SK-N-SH (cell line): ENCODE results near the gene CHD6.

Source experiments
- CHD2 ChIP-seq: fragments of 150-350 bp; IDR thresholded peaks from 2 replicates; pipeline ENCODE4 v1.6.1; 2018; ENCODE audit warnings: low read length; ENCODE audit not compliant: partially characterized antibody
- EZH2phosphoT487 ChIP-seq: fragments of 200-600 bp; sonication (generic); IDR thresholded peaks from 2 replicates; pipeline ENCODE4 v1.6.1; 2017; ENCODE audit warnings: low read depth, mixed run types, mild to moderate bottlenecking, antibody characterized with exemption, moderate library complexity, borderline replicate concordance
- FOSL2 ChIP-seq: IDR thresholded peaks from 2 replicates; pipeline ENCODE4 v1.4.0; 2012; ENCODE audit warnings: low read depth, mild to moderate bottlenecking, moderate library complexity, borderline replicate concordance
- GABPA ChIP-seq: IDR thresholded peaks from 2 replicates; pipeline ENCODE4 v1.4.0; 2012; ENCODE audit warnings: low read depth, mild to moderate bottlenecking
- PBX3 ChIP-seq: IDR thresholded peaks from 2 replicates; pipeline ENCODE4; 2012
- POLR2AphosphoS5 ChIP-seq: IDR thresholded peaks from 2 replicates; pipeline ENCODE4 v1.6.1; 2012; ENCODE audit warnings: low read depth, low read length
- RAD21 ChIP-seq: IDR thresholded peaks from 2 replicates; pipeline ENCODE4 v1.6.1; 2012; ENCODE audit warnings: mild to moderate bottlenecking, low read length
- REST ChIP-seq: IDR thresholded peaks from 2 replicates; pipeline ENCODE4 v1.6.1; 2012; ENCODE audit warnings: mild to moderate bottlenecking, low read depth, low read length, moderate library complexity
- RXRA ChIP-seq: IDR thresholded peaks from 2 replicates; pipeline ENCODE4 v1.4.0; 2012; ENCODE audit warnings: low read depth, mild to moderate bottlenecking, borderline replicate concordance
- TCF12 ChIP-seq: IDR thresholded peaks from 2 replicates; pipeline ENCODE4 v1.4.0; 2012
- ZBTB33 ChIP-seq: IDR thresholded peaks from 2 replicates; pipeline ENCODE4 v1.4.0; 2012; ENCODE audit warnings: low read depth, borderline replicate concordance
- TF ChIP-seq, protein P1 (sequence below): fragments of 200-600 bp; sonication (generic); IDR thresholded peaks from 2 replicates; pipeline ENCODE4 v1.6.1; 2017; ENCODE audit warnings: antibody characterized with exemption, mild to moderate bottlenecking, moderate library complexity
- TF ChIP-seq, protein P2 (sequence below): IDR thresholded peaks from 2 replicates; pipeline ENCODE4 v1.4.0; 2012; ENCODE audit warnings: low read depth, borderline replicate concordance

- TF ChIP-seq ZBTB33 (no peak), RAD21 (no peak), RXRA (no peak), CHD2 (no peak), POLR2AphosphoS5 (no peak), FOSL2 (no peak; the same call in 1 of the 2 replicates), GABPA (no peak), TCF12 (peak; percentile 68), PBX3 (peak; percentile 67), REST (no peak), EZH2phosphoT487 (no peak)
- TF ChIP-seq, protein P1, sequence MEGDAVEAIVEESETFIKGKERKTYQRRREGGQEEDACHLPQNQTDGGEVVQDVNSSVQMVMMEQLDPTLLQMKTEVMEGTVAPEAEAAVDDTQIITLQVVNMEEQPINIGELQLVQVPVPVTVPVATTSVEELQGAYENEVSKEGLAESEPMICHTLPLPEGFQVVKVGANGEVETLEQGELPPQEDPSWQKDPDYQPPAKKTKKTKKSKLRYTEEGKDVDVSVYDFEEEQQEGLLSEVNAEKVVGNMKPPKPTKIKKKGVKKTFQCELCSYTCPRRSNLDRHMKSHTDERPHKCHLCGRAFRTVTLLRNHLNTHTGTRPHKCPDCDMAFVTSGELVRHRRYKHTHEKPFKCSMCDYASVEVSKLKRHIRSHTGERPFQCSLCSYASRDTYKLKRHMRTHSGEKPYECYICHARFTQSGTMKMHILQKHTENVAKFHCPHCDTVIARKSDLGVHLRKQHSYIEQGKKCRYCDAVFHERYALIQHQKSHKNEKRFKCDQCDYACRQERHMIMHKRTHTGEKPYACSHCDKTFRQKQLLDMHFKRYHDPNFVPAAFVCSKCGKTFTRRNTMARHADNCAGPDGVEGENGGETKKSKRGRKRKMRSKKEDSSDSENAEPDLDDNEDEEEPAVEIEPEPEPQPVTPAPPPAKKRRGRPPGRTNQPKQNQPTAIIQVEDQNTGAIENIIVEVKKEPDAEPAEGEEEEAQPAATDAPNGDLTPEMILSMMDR = no peak
- TF ChIP-seq, protein P2, sequence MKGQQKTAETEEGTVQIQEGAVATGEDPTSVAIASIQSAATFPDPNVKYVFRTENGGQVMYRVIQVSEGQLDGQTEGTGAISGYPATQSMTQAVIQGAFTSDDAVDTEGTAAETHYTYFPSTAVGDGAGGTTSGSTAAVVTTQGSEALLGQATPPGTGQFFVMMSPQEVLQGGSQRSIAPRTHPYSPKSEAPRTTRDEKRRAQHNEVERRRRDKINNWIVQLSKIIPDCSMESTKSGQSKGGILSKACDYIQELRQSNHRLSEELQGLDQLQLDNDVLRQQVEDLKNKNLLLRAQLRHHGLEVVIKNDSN = no peak
These were observed 142.2 kb downstream of the CHD6 start for GRCh38 chr20:41476013-41476441.
